Measurements from ENCODE around the gene ADAD2.

- TF ChIP-seq, protein P1, sequence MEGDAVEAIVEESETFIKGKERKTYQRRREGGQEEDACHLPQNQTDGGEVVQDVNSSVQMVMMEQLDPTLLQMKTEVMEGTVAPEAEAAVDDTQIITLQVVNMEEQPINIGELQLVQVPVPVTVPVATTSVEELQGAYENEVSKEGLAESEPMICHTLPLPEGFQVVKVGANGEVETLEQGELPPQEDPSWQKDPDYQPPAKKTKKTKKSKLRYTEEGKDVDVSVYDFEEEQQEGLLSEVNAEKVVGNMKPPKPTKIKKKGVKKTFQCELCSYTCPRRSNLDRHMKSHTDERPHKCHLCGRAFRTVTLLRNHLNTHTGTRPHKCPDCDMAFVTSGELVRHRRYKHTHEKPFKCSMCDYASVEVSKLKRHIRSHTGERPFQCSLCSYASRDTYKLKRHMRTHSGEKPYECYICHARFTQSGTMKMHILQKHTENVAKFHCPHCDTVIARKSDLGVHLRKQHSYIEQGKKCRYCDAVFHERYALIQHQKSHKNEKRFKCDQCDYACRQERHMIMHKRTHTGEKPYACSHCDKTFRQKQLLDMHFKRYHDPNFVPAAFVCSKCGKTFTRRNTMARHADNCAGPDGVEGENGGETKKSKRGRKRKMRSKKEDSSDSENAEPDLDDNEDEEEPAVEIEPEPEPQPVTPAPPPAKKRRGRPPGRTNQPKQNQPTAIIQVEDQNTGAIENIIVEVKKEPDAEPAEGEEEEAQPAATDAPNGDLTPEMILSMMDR (IDR thresholded peaks at IDR 0.05; ENCODE audit: borderline replicate concordance, extremely low read depth, low read length, poor library complexity, severe bottlenecking): no peak
- no peak for TF ChIP-seq EZH2 (IDR thresholded peaks at IDR 0.05; ENCODE audit: borderline replicate concordance, low read depth, low read length, severe bottlenecking)
These were observed 53.8 kb downstream of the ADAD2 start for GRCh38 chr16:84244728-84245127.

Data from DND-41 (cell line).